ENCODE measurements around the gene MALT1. TPM values are rescaled to one million over a fixed set of nuclear protein-coding genes. Genes with fewer than 3 reads are reported as not detected.

Gene MALT1
- total RNA-seq, 1 donor from 2014 or later, result 28.4 TPM

- H3K4me3 Mint-ChIP-seq, result no peak overlapping the region
- Histone ChIP-seq H2AFZ (replicated peaks) (no peak overlapping the region), H3K27ac (no peak overlapping the region), H3K9ac (no peak overlapping the region), H3K27me3 (no peaks in the 10 kb centered on the region), H3K4me3 (no peak overlapping the region), H3K79me2 (ENCODE audit: low read depth) (no peaks in the 10 kb centered on the region), H3F3A (ENCODE audit: low read depth) (peaks cover 17% of the 10 kb centered on the region), H3K4me2 (no peak overlapping the region), H3K36me3 (no peaks in the 10 kb centered on the region), H3K9me3 (ENCODE audit: low read depth) (no peaks in the 10 kb centered on the region), H3K4me1 (peaks cover 33% of the 10 kb centered on the region), H4K20me1 (ENCODE audit: low read depth) (no peaks in the 10 kb centered on the region)
- TF ChIP-seq EZH2phosphoT487 (IDR thresholded peaks at IDR 0.05) (no peak), EZH2 (IDR thresholded peaks at IDR 0.05) (no peak)
- TF ChIP-seq, protein P1, sequence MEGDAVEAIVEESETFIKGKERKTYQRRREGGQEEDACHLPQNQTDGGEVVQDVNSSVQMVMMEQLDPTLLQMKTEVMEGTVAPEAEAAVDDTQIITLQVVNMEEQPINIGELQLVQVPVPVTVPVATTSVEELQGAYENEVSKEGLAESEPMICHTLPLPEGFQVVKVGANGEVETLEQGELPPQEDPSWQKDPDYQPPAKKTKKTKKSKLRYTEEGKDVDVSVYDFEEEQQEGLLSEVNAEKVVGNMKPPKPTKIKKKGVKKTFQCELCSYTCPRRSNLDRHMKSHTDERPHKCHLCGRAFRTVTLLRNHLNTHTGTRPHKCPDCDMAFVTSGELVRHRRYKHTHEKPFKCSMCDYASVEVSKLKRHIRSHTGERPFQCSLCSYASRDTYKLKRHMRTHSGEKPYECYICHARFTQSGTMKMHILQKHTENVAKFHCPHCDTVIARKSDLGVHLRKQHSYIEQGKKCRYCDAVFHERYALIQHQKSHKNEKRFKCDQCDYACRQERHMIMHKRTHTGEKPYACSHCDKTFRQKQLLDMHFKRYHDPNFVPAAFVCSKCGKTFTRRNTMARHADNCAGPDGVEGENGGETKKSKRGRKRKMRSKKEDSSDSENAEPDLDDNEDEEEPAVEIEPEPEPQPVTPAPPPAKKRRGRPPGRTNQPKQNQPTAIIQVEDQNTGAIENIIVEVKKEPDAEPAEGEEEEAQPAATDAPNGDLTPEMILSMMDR (IDR thresholded peaks at IDR 0.05), result no peak
- H3K36me3 Mint-ChIP-seq, result no peaks in the 10 kb centered on the region
- peaks cover 39% of the 10 kb centered on the region for H3K4me1 Mint-ChIP-seq
- H3K9me3 Mint-ChIP-seq, result no peaks in the 10 kb centered on the region
- DNase-seq (ENCODE audit: low spot score), result no peak
- H3K27me3 Mint-ChIP-seq (ENCODE audit: insufficient read depth, low read depth), result peaks cover 3% of the 10 kb centered on the region
- no peak overlapping the region for H3K27ac Mint-ChIP-seq
These were observed 41.2 kb upstream of the MALT1 start for GRCh38 chr18:58630071-58630470.

DNA sequence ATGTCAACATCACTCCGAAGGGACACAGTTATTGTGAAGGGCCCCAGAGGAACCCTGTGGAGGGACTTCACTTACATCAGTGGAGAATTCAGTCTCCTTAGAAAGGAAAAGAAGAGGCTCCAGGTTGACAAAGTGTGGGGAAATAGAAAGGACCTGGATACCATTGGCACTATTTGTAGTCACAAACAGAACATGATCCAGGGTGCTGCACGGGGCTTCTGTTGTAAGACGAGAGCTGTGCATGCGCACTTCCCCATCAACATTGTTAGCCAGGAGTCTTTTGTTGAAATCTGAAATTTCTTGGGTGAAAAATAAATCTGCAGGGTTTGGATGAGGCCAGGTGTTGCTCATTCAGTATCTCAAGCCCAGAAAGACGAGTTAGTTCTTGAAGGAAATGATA is 40.0 kb upstream of the MALT1 start:
- Histone ChIP-seq H3K36me3 (no peaks in the 10 kb centered on the region), H3K4me3 (no peak overlapping the region), H3K27me3 (no peaks in the 10 kb centered on the region), H3K79me2 (ENCODE audit: low read depth) (no peaks in the 10 kb centered on the region), H3K4me2 (no peak overlapping the region), H3K27ac (no peak overlapping the region), H4K20me1 (ENCODE audit: low read depth) (no peaks in the 10 kb centered on the region), H3K4me1 (peaks cover 29% of the 10 kb centered on the region), H3F3A (ENCODE audit: low read depth) (peaks cover 17% of the 10 kb centered on the region), H3K9ac (no peak overlapping the region), H3K9me3 (ENCODE audit: low read depth) (no peaks in the 10 kb centered on the region), H2AFZ (replicated peaks) (no peak overlapping the region)
- Mint-ChIP-seq H3K36me3 (no peaks in the 10 kb centered on the region), H3K9me3 (no peaks in the 10 kb centered on the region), H3K4me3 (no peak overlapping the region), H3K27ac (no peak overlapping the region), H3K4me1 (peaks cover 35% of the 10 kb centered on the region), H3K27me3 (ENCODE audit: insufficient read depth, low read depth) (peaks cover 1% of the 10 kb centered on the region)
- DNase-seq (ENCODE audit: low spot score), result no peak
- TF ChIP-seq EZH2 (IDR thresholded peaks at IDR 0.05) (no peak), EZH2phosphoT487 (IDR thresholded peaks at IDR 0.05) (no peak)
- TF ChIP-seq, protein P1 (IDR thresholded peaks at IDR 0.05), result no peak

DNA sequence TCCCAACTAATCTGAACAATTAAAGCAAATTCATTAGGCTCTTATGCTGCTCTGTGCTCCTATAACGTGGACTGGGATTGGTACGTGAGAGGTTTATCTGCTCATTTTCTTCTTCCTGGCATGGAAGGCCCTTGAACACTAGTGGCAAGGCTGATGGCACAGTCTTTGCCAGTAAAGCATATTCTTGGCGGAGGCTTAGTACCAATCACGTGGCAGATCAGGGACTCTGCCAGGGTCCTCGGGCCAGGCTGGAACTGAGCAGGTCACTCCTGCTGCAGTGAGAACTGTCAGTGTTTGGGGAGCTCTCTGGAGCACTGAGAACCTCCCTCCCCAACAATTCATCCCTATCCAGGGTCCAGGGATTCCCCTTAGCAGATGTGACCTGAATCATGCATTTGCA is 38.7 kb upstream of the MALT1 start:
- no peak overlapping the region for H3K4me3 Mint-ChIP-seq
- H3K36me3 Mint-ChIP-seq, result no peaks in the 10 kb centered on the region
- H3K27me3 ChIP-seq, result no peaks in the 10 kb centered on the region
- peaks cover 17% of the 10 kb centered on the region for H3F3A ChIP-seq (ENCODE audit: low read depth)
- H3K4me1 Mint-ChIP-seq, result peaks cover 34% of the 10 kb centered on the region
- no peaks in the 10 kb centered on the region for H3K79me2 ChIP-seq (ENCODE audit: low read depth)
- no peak overlapping the region for H3K4me2 ChIP-seq
- no peaks in the 10 kb centered on the region for H3K36me3 ChIP-seq
- no peak overlapping the region for H2AFZ ChIP-seq (replicated peaks)
- peaks cover 29% of the 10 kb centered on the region for H3K4me1 ChIP-seq
- no peak overlapping the region for H3K27ac Mint-ChIP-seq
- no peak for TF ChIP-seq EZH2 (IDR thresholded peaks at IDR 0.05)
- TF ChIP-seq, protein P1 (IDR thresholded peaks at IDR 0.05), result no peak
- no peak for TF ChIP-seq EZH2phosphoT487 (IDR thresholded peaks at IDR 0.05)
- H3K4me3 ChIP-seq, result no peak overlapping the region
- no peak overlapping the region for H3K27ac ChIP-seq
- no peaks in the 10 kb centered on the region for H4K20me1 ChIP-seq (ENCODE audit: low read depth)
- no peak overlapping the region for H3K9ac ChIP-seq
- DNase-seq (ENCODE audit: low spot score), result no peak
- H3K9me3 Mint-ChIP-seq, result no peaks in the 10 kb centered on the region
- no peaks in the 10 kb centered on the region for H3K9me3 ChIP-seq (ENCODE audit: low read depth)
- no peaks in the 10 kb centered on the region for H3K27me3 Mint-ChIP-seq (ENCODE audit: insufficient read depth, low read depth)
